GM21367 (cell line): Measurements from ENCODE around the gene ATP2B2.
"Not testable (repeated sequence)": the region's sequence is repeated elsewhere in the genome, so short reads cannot be mapped to it uniquely, and the experiment has no call there.

Experiments
- ATAC-seq: cut with Tn5 transposase; IDR thresholded peaks from one replicate; pipeline ENCODE4 v1.9.1; 2021; ENCODE audit not compliant: unreplicated experiment

The ATP2B2 gene

GRCh38 chr3:10505050-10505790 lies at the start of gene ATP2B2:
Gene ATP2B2, minus strand, starts transcription at chr3:10505586. Its CDS starts 56,043 bp downstream, at chr3:10449543.
- ATAC-seq: no peak

GRCh38 chr3:10554746-10555145 lies 49.4 kb upstream of the ATP2B2 start:
- no peak for ATAC-seq

GRCh38 chr3:10554236-10554611 lies 48.8 kb upstream of the ATP2B2 start:
- ATAC-seq: no peak

- no peak for ATAC-seq
Measured at GRCh38 chr3:10553591-10554235, 48.3 kb upstream of the ATP2B2 start.

GRCh38 chr3:10552631-10552943 lies 47.2 kb upstream of the ATP2B2 start:
- ATAC-seq: no peak

GRCh38 chr3:10551821-10552630 lies 46.6 kb upstream of the ATP2B2 start:
- ATAC-seq: no peak

- ATAC-seq: no peak
Measured at GRCh38 chr3:10551139-10551538, 45.8 kb upstream of the ATP2B2 start.

GRCh38 chr3:10550705-10551104 lies 45.3 kb upstream of the ATP2B2 start:
- no peak for ATAC-seq

- no peak for ATAC-seq
Measured at GRCh38 chr3:10549617-10550230, 44.3 kb upstream of the ATP2B2 start.

- no peak for ATAC-seq
Measured at GRCh38 chr3:10548992-10549391, 43.6 kb upstream of the ATP2B2 start.

- no peak for ATAC-seq
Measured at GRCh38 chr3:10547841-10548783, 42.7 kb upstream of the ATP2B2 start.

- ATAC-seq: no peak
Measured at GRCh38 chr3:10547413-10547812, 42.0 kb upstream of the ATP2B2 start.

- ATAC-seq: no peak
Measured at GRCh38 chr3:10546820-10547263, 41.5 kb upstream of the ATP2B2 start.

GRCh38 chr3:10546181-10546624 lies 40.8 kb upstream of the ATP2B2 start:
- ATAC-seq: no peak

GRCh38 chr3:10542518-10542917 lies 37.1 kb upstream of the ATP2B2 start:
- no peak for ATAC-seq

- not testable (repeated sequence) for ATAC-seq
Measured at GRCh38 chr3:10540347-10540746, 35.0 kb upstream of the ATP2B2 start.

GRCh38 chr3:10534066-10534465 lies 28.7 kb upstream of the ATP2B2 start:
- no peak for ATAC-seq

- ATAC-seq: no peak
Measured at GRCh38 chr3:10533737-10534023, 28.3 kb upstream of the ATP2B2 start.

GRCh38 chr3:10532939-10533736 lies 27.8 kb upstream of the ATP2B2 start:
- no peak for ATAC-seq

GRCh38 chr3:10531031-10531430 lies 25.6 kb upstream of the ATP2B2 start:
- no peak for ATAC-seq
